Stimulated activated CD4-positive, alpha-beta T cell treated with anti-CD3 and anti-CD28 coated beads, TNF-alpha, amount 100 ng/mL, for 1 hour (primary cell): Measurements from ENCODE around the gene PHF21B.

Experiments
- DNase-seq, 3 donors: peaks; one replicate each; pipeline ENCODE4 v3.0.0-alpha.2; 2020; ENCODE audit warnings: low read depth in 3 of 3, low spot score in 1 of 3

Gene PHF21B

GRCh38 chr22:44992166-44992565, 17.6 kb downstream of the PHF21B start:
- DNase-seq, result no peak

GRCh38 chr22:44991218-44991617, 18.6 kb downstream of the PHF21B start:
- no peak for DNase-seq

- no peak for DNase-seq
These were observed 19.0 kb downstream of the PHF21B start for GRCh38 chr22:44990810-44991209.

- DNase-seq, result no peak
These were observed 19.5 kb downstream of the PHF21B start for GRCh38 chr22:44990328-44990727.

GRCh38 chr22:44988671-44989070, 21.1 kb downstream of the PHF21B start:
- DNase-seq, result no peak

GRCh38 chr22:44986926-44987325, 22.9 kb downstream of the PHF21B start:
- no peak for DNase-seq

GRCh38 chr22:44985906-44986527, 23.8 kb downstream of the PHF21B start:
- DNase-seq, result no peak

GRCh38 chr22:44983878-44984482, 25.8 kb downstream of the PHF21B start:
- DNase-seq, result no peak

- no peak for DNase-seq
These were observed 27.4 kb downstream of the PHF21B start for GRCh38 chr22:44982445-44982844.

GRCh38 chr22:44981857-44982256, 27.9 kb downstream of the PHF21B start:
- no peak for DNase-seq

- no peak for DNase-seq
These were observed 30.7 kb downstream of the PHF21B start for GRCh38 chr22:44979154-44979553.

GRCh38 chr22:44975427-44976262, 34.2 kb downstream of the PHF21B start:
- DNase-seq, result peak in 1 of 3 donors; percentile 32

GRCh38 chr22:44974454-44974853, 35.4 kb downstream of the PHF21B start:
- no peak for DNase-seq

- DNase-seq, result no peak
These were observed 36.0 kb downstream of the PHF21B start for GRCh38 chr22:44973829-44974228.

- DNase-seq, result no peak
These were observed 37.3 kb downstream of the PHF21B start for GRCh38 chr22:44972363-44973083.

- no peak for DNase-seq
These were observed 38.0 kb downstream of the PHF21B start for GRCh38 chr22:44971651-44972362.

GRCh38 chr22:44970291-44970690, 39.5 kb downstream of the PHF21B start:
- DNase-seq, result no peak

GRCh38 chr22:44969817-44970216, 40.0 kb downstream of the PHF21B start:
- no peak for DNase-seq

GRCh38 chr22:44968736-44969135, 41.1 kb downstream of the PHF21B start:
- no peak for DNase-seq

- no peak for DNase-seq
These were observed 44.6 kb downstream of the PHF21B start for GRCh38 chr22:44965171-44965570.

- DNase-seq, result no peak
These were observed 45.1 kb downstream of the PHF21B start for GRCh38 chr22:44964722-44965078.
